Measurements from ENCODE around the gene ABHD4. TPM values are rescaled to one million over a fixed set of nuclear protein-coding genes. Genes with fewer than 3 reads are reported as not detected.

The ABHD4 gene
- total RNA-seq, 4 donors from 2014 or later = 17.1 to 38.7 (median 27.6) TPM

DNA sequence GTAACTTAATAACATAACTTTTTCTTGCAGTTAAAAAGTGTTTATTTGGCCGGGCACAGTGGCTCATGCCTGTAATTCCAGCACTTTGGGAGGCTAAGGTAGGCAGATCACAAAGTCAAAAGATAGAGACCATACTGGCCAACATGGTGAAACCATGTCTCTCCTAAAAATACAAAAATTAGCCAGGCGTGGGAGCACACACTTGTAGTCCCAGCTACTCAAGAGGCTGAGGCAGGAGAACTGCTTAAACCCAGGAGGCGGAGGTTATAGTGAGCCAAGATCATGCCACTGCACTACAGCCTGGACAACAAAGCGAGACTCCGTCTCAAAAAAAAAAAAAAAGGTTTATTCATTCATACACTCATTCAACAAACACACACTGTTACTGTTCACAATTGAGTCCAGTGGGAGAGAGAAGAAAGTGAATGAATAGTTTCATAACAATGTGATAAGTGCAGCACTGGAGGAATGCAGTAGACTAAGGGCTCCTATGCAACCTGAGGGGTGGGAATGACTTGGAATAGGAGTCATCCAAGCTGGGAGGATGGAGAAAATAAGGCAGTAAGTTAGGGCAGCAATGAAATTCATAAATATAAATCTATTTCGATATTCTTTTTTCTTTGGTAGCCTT is 28.9 kb upstream of the ABHD4 start:
- intact Hi-C loops (cut with DNase I; ENCODE audit: low total_unique reads) (no loop called here), in situ Hi-C loops (cut with MboI; ENCODE audit: low sequenced_read_pairs in 4 of 4) (loop anchor here (5.0 to 25.0 kb wide), 4 partner anchors 76 to 293 kb away; partner anchors contain the start of genes LRP10 (in 1 of the 4) and OR6J1 (in 1 of the 4))
- H3K4me1 ChIP-seq = peaks cover 24 to 33% of the 10 kb centered on the region in 2 donors
- H3K4me3 ChIP-seq = no peak overlapping the region
- H3K36me3 ChIP-seq = peaks cover 0 to 24% of the 10 kb centered on the region in 2 donors
- H3K9me3 ChIP-seq = no peaks in the 10 kb centered on the region
- TF ChIP-seq POLR2A (IDR thresholded peaks at IDR 0.05) = no peak
- TF ChIP-seq, protein P1, sequence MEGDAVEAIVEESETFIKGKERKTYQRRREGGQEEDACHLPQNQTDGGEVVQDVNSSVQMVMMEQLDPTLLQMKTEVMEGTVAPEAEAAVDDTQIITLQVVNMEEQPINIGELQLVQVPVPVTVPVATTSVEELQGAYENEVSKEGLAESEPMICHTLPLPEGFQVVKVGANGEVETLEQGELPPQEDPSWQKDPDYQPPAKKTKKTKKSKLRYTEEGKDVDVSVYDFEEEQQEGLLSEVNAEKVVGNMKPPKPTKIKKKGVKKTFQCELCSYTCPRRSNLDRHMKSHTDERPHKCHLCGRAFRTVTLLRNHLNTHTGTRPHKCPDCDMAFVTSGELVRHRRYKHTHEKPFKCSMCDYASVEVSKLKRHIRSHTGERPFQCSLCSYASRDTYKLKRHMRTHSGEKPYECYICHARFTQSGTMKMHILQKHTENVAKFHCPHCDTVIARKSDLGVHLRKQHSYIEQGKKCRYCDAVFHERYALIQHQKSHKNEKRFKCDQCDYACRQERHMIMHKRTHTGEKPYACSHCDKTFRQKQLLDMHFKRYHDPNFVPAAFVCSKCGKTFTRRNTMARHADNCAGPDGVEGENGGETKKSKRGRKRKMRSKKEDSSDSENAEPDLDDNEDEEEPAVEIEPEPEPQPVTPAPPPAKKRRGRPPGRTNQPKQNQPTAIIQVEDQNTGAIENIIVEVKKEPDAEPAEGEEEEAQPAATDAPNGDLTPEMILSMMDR (IDR thresholded peaks at IDR 0.05 in 4 of 5, conservative IDR thresholded peaks at IDR 0.05 in 1 of 5) = no peak
- DNase-seq = no peak
- no peaks in the 10 kb centered on the region for H3K27me3 ChIP-seq
- no peak overlapping the region for H3K27ac ChIP-seq
- no peak for ATAC-seq

DNA sequence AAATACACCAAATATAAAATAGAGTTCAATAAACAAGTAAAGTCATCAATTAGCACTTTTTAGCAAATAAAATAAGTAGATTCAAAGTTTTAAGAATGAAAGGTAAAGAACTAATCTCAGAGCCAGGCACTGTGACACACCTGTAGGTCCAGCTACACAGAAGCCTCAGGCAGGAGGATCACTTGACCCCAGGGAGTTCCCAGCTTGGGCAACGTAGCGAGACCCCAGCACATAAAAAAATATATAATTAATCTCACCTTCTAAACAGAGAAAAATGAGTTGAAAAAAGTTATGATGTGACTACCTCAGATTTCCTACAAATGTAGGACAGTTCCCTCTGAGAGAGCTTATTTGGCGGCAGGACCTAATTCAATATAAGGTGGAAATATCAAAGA is 28.4 kb upstream of the ABHD4 start:
- Histone ChIP-seq H3K27me3 (no peaks in the 10 kb centered on the region), H3K36me3 (peaks cover 0 to 29% of the 10 kb centered on the region in 2 donors), H3K27ac (no peak overlapping the region), H3K4me3 (no peak overlapping the region), H3K4me1 (peaks cover 21 to 28% of the 10 kb centered on the region in 2 donors), H3K9me3 (no peaks in the 10 kb centered on the region)
- DNase-seq (no peak), ATAC-seq (no peak)
- intact Hi-C loops (cut with DNase I; ENCODE audit: low total_unique reads) (loop anchor here (1.0 to 2.0 kb wide), 2 partner anchors 29 to 84 kb away; partner anchors contain the start of gene ABHD4), in situ Hi-C loops (cut with MboI; ENCODE audit: low sequenced_read_pairs in 4 of 4) (loop anchor here (5.0 to 25.0 kb wide), 5 partner anchors 75 to 293 kb away; partner anchors contain the start of genes LRP10 (in 1 of the 4) and OR6J1 (in 1 of the 4))
- TF ChIP-seq, protein P1 (IDR thresholded peaks at IDR 0.05 in 4 of 5, conservative IDR thresholded peaks at IDR 0.05 in 1 of 5) = no peak
- no peak for TF ChIP-seq POLR2A (IDR thresholded peaks at IDR 0.05)

DNA sequence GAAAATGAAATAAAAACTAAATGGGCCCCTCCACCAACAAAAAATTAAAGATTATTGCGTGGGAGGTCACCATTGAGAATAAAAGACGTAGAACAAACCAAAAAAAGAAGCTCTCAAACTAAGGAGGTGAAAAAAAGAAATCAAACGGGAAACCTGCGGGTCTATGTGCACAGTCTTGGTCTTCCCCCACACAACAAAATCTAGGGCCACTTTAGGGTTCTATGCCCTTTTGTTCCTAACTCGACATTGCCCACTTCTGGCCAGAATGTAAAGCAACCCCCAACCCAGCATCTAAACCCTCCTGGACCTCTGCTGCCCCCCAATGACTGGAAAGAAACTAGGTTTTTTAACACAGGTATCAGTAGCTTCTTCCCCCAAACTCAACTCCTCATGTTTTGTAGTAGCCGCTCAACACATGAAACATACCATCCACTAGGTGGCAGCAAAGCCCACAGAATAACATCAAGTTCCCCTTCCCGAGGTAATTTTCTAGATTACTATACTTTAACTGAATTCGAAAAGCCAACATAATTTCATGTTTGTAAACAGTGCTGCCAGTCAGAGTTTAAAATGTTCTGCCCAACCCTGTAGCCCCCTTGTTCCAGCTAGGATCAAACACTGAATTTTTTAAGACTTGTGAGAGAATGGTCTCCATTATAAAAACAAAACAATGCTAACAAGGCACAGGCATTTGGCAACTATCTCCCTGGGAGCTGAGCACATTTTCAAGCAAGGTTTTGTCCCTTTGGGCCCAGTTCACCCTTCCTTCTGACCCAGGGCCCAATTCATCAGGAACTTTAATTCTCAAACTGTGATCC is 27.8 kb upstream of the ABHD4 start:
- no peaks in the 10 kb centered on the region for H3K27me3 ChIP-seq
- ATAC-seq (peak; percentile 58 to 82), DNase-seq (peak; percentile 35 to 56)
- H3K9me3 ChIP-seq = no peaks in the 10 kb centered on the region
- peaks cover 21 to 28% of the 10 kb centered on the region in 2 donors for H3K4me1 ChIP-seq
- peak overlapping the region in 3 of 4 donors; percentile 0 to 39 (median 39) for H3K27ac ChIP-seq
- in situ Hi-C loops (cut with MboI; ENCODE audit: low sequenced_read_pairs in 4 of 4) = loop anchor here in 2 of 4 donors (5.0 to 25.0 kb wide), 3 partner anchors 82 to 292 kb away; partner anchors contain the start of gene LRP10 (in 1 of the 2)
- no peak overlapping the region for H3K4me3 ChIP-seq
- TF ChIP-seq, protein P1 (IDR thresholded peaks at IDR 0.05 in 4 of 5, conservative IDR thresholded peaks at IDR 0.05 in 1 of 5) = peak; percentile 75 to 90 (median 84)
- no peak for TF ChIP-seq POLR2A (IDR thresholded peaks at IDR 0.05)
- H3K36me3 ChIP-seq = peaks cover 0 to 32% of the 10 kb centered on the region in 2 donors
- intact Hi-C loops (cut with DNase I; ENCODE audit: low total_unique reads) = loop anchor here (1.0 to 2.0 kb wide), 2 partner anchors 28 to 83 kb away; partner anchors contain the start of gene ABHD4

DNA sequence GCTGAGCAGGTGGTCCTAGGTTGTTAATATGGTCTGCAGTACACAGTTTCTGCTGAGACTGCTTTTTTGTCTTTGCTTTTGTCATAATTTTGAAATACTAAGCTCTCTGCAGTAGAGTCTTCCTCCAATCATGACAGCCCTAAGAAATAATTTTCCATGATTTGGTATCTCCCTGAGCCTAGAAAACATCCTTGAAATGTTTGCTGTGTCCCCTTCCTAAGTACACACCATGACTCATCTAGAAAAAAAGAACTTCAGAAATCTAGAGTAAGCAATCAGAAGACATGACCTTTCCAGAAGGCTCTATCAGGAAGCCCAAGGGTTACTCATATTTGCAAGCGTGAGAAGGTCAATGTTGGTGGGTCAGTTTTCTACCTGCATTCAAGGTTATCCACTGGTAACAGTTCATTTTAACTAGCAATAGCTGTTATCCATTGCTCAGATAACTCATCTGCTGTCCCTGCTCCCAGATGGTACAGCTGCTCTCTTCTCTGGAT is 25.5 kb upstream of the ABHD4 start:
- no peak for TF ChIP-seq POLR2A (IDR thresholded peaks at IDR 0.05)
- TF ChIP-seq, protein P1 (IDR thresholded peaks at IDR 0.05 in 4 of 5, conservative IDR thresholded peaks at IDR 0.05 in 1 of 5) = no peak
- DNase-seq = no peak
- peaks cover 10 to 21% of the 10 kb centered on the region in 2 donors for H3K4me1 ChIP-seq
- H3K4me3 ChIP-seq = no peak overlapping the region
- intact Hi-C loops (cut with DNase I; ENCODE audit: low total_unique reads) (loop anchor here (1.0 kb wide), 1 partner anchor 194 kb away; the partner anchor contains the start of gene OXA1L), in situ Hi-C loops (cut with MboI; ENCODE audit: low sequenced_read_pairs in 4 of 4) (loop anchor here in 2 of 4 donors (5.0 to 25.0 kb wide), 3 partner anchors 80 to 290 kb away; partner anchors contain the start of gene LRP10 (in 1 of the 2))
- H3K9me3 ChIP-seq = no peaks in the 10 kb centered on the region
- no peaks in the 10 kb centered on the region for H3K27me3 ChIP-seq
- no peak for ATAC-seq
- peaks cover 0 to 32% of the 10 kb centered on the region in 2 donors for H3K36me3 ChIP-seq
- H3K27ac ChIP-seq = no peak overlapping the region
